GM12873 (cell line): ENCODE results near the gene DENR.
A peak's percentile ranks its signal among the peaks of the same experiment; 100 is the strongest.

Experiments
- TF ChIP-seq, protein P1 (sequence below): IDR thresholded peaks from 2 replicates; pipeline ENCODE4 v1.5.1; 2012; ENCODE audit warnings: low read depth, mild to moderate bottlenecking, moderate library complexity, low read length, control low read depth; ENCODE audit not compliant: insufficient read depth; ENCODE audit errors: missing control alignments

Gene DENR

GRCh38 chr12:122803937-122804336 lies 51.3 kb downstream of the DENR start:
- TF ChIP-seq, protein P1, sequence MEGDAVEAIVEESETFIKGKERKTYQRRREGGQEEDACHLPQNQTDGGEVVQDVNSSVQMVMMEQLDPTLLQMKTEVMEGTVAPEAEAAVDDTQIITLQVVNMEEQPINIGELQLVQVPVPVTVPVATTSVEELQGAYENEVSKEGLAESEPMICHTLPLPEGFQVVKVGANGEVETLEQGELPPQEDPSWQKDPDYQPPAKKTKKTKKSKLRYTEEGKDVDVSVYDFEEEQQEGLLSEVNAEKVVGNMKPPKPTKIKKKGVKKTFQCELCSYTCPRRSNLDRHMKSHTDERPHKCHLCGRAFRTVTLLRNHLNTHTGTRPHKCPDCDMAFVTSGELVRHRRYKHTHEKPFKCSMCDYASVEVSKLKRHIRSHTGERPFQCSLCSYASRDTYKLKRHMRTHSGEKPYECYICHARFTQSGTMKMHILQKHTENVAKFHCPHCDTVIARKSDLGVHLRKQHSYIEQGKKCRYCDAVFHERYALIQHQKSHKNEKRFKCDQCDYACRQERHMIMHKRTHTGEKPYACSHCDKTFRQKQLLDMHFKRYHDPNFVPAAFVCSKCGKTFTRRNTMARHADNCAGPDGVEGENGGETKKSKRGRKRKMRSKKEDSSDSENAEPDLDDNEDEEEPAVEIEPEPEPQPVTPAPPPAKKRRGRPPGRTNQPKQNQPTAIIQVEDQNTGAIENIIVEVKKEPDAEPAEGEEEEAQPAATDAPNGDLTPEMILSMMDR, result no peak

GRCh38 chr12:122807651-122808050 lies 55.0 kb downstream of the DENR start:
- TF ChIP-seq, protein P1, result no peak

DNA sequence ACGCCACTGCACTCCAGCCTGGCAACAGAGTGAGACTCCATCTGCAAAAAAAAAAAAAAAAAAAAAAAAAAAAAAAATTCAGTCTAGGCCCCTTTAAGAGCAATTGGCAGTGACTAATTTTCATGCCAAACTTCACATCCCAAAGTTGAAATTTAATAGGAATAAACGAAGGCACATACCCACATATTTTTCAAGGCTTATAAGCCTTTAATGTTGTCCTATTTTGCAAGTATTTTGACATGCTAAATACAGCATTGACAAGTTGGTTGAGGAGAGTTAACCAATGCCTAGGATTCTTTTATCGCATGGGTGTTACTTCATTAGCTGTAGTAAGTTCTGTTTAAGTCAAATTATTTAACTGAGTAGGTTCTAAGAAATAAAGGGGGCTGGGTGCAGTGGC lies 59.2 kb downstream of the DENR start:
- TF ChIP-seq, protein P1, result no peak

DNA sequence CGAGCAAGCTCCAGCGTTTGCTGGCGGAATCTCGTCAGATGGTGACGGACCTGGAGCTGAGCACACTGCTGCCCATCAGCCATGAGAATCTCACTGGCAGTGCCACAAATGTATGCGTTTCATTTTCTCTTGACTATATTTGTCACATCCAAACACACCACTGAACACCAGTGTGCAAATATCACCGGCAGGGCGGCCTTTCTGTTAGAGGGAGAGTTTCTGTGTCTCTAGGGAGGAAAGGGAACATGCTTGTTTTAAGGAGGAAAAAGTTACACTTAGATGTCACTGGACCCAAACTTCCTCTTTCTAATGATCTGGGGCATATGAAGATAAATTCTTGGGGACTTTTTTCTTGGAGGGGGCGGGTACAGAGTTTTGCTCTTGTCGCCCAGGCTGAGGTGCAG lies 60.7 kb downstream of the DENR start:
- TF ChIP-seq, protein P1, result peak; percentile 28

- TF ChIP-seq, protein P1, result no peak
These were observed 66.7 kb downstream of the DENR start for GRCh38 chr12:122819209-122819785.

DNA sequence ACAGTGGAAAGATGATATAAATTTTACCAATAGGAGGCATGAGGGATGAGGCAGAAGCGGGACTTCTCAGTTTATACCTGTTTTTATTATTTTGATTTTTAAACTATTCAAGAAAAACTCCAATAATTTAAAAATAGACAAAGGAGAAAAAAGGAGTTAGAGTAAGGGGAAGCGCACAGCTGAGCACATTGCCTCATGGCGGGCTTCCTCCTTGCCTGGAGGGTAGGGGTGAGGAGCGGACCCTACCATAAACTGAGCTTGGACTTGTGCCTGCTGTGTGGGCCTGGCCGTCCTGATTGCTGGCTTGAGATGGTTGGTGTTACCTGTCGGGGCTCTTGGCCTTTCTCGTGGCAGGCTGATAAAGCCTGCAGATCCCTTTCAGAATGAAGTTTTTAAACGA lies 67.5 kb downstream of the DENR start:
- TF ChIP-seq, protein P1, result no peak
